ENCODE results near the gene SYCE3.

DNA sequence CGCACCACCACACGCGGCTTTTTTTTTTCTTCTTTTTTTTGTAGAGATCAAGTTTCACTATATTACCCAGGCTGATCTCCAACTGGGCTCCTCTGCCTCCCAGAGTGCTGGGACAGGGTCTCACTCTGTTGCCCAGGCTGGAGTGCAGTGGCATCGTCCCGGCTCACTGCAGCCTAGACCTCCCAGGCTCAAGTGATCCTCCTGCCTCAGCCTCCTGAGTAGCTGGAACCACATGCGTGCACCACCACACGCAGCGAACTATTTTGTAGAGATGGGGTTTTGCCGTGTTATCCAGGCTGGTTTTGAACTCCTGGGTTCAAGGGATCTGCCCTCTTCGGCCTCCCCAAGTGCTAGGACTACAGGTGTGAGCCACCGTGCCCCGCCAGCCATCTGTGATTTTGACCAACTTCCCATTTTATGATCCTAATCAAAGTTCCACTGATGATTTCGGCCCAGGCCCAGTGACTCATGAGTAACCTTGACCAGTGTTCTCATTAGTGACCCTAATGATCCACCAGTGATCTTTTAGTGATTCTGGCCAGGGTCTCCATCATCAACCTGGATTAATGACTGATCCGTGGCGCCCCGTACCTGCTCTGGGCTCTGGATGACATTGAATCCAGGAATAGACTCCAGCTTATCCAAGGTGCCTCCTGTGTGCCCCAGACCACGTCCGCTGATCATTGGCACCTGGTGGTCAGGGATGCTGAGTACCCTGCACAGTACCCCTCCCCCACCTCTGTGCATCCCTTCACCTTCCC lies 34.6 kb downstream of the SYCE3 start:
- TF ChIP-seq ZEB2 (IDR thresholded peaks at IDR 0.05): no peak
- no peak for TF ChIP-seq EZH2 (IDR thresholded peaks at IDR 0.05; ENCODE audit: borderline replicate concordance, low read depth, low read length)
- TF ChIP-seq, protein P1, sequence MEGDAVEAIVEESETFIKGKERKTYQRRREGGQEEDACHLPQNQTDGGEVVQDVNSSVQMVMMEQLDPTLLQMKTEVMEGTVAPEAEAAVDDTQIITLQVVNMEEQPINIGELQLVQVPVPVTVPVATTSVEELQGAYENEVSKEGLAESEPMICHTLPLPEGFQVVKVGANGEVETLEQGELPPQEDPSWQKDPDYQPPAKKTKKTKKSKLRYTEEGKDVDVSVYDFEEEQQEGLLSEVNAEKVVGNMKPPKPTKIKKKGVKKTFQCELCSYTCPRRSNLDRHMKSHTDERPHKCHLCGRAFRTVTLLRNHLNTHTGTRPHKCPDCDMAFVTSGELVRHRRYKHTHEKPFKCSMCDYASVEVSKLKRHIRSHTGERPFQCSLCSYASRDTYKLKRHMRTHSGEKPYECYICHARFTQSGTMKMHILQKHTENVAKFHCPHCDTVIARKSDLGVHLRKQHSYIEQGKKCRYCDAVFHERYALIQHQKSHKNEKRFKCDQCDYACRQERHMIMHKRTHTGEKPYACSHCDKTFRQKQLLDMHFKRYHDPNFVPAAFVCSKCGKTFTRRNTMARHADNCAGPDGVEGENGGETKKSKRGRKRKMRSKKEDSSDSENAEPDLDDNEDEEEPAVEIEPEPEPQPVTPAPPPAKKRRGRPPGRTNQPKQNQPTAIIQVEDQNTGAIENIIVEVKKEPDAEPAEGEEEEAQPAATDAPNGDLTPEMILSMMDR (IDR thresholded peaks at IDR 0.05 in 2 of 3, conservative IDR thresholded peaks at IDR 0.05 in 1 of 3; ENCODE audit: insufficient read depth in 2 of 3, low read depth in 1 of 3, low read length in 3 of 3): no peak
- TF ChIP-seq IRF2 (CRISPR knock-in tag; IDR thresholded peaks at IDR 0.05): no peak
- TF ChIP-seq HNRNPH1 (optimal IDR thresholded peaks at IDR 0.05; ENCODE audit: low read depth, low read length): no peak
- no peak for TF ChIP-seq ZNF444 (CRISPR knock-in tag; IDR thresholded peaks at IDR 0.05)
- TF ChIP-seq, protein P2, sequence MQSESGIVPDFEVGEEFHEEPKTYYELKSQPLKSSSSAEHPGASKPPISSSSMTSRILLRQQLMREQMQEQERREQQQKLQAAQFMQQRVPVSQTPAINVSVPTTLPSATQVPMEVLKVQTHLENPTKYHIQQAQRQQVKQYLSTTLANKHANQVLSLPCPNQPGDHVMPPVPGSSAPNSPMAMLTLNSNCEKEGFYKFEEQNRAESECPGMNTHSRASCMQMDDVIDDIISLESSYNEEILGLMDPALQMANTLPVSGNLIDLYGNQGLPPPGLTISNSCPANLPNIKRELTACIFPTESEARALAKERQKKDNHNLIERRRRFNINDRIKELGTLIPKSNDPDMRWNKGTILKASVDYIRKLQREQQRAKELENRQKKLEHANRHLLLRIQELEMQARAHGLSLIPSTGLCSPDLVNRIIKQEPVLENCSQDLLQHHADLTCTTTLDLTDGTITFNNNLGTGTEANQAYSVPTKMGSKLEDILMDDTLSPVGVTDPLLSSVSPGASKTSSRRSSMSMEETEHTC (IDR thresholded peaks at IDR 0.05): no peak
- no peak for TF ChIP-seq EP300 (IDR thresholded peaks at IDR 0.05; ENCODE audit: low read length)
- TF ChIP-seq DNMT1 (IDR thresholded peaks at IDR 0.05): no peak
- TF ChIP-seq SMARCA4 (IDR thresholded peaks at IDR 0.05): no peak

All from K562 (cell line).